A673 (cell line): Measurements from ENCODE around the gene ULBP3. TPM values are rescaled to one million over a fixed set of nuclear protein-coding genes. Genes with fewer than 3 reads are reported as not detected.

Source experiments
- BruUV-seq: library from RNA; stranded (reverse); fragments of 400-500 nt; replicated peaks from 2 replicates; lab custom pipeline; 2021; lab: Mats Ljungman, UMichigan
- CTCF ChIA-PET: fragments of 300-600 bp; sonication (Branson Sonifier 250); formaldehyde crosslinking; loops from one replicate; lab custom pipeline; 2022; ENCODE audit warnings: antibody characterized with exemption; lab: Charles Lee
- POLR2A ChIA-PET: fragments of 300-600 bp; sonication (Branson Sonifier 250); formaldehyde crosslinking; loops from one replicate; lab custom pipeline; 2022; ENCODE audit warnings: antibody characterized with exemption; ENCODE audit not compliant: low non-redundant PET; lab: Charles Lee
- DNase-seq: peaks from one replicate; pipeline ENCODE4 v3.0.0-alpha.2; 2015; ENCODE audit warnings: low spot score
- H3K27ac ChIP-seq: fragments of 200-600 bp; sonication (generic); 2 replicates; pipeline ENCODE4 v1.5.1; 2016; ENCODE audit warnings: mixed run types, low read depth, mild to moderate bottlenecking, mixed read lengths, antibody characterized with exemption, low read length; ENCODE audit not compliant: poor library complexity, severe bottlenecking
- H3K27me3 ChIP-seq: fragments of 200-600 bp; sonication (generic); replicated peaks from 2 replicates; pipeline ENCODE4 v1.6.1; 2017; ENCODE audit warnings: mixed run types, low read depth, mild to moderate bottlenecking, mixed read lengths, antibody characterized with exemption, low read length; ENCODE audit not compliant: insufficient read depth, poor library complexity
- H3K36me3 ChIP-seq: fragments of 200-600 bp; sonication (generic); 2 replicates; pipeline ENCODE4 v1.6.1; 2016; ENCODE audit warnings: mixed run types, mild to moderate bottlenecking, mixed read lengths, antibody characterized with exemption, low read length; ENCODE audit not compliant: insufficient read depth, poor library complexity, severe bottlenecking
- H3K4me1 ChIP-seq: fragments of 200-600 bp; sonication (generic); 2 replicates; pipeline ENCODE4 v1.6.1; 2017; ENCODE audit warnings: mixed run types, mild to moderate bottlenecking, mixed read lengths, antibody characterized with exemption, low read length; ENCODE audit not compliant: insufficient read depth, poor library complexity, severe bottlenecking
- H3K4me3 ChIP-seq: fragments of 200-600 bp; sonication (generic); 2 replicates; pipeline ENCODE4 v1.5.1; 2016; ENCODE audit warnings: low read depth, mixed run types, mild to moderate bottlenecking, mixed read lengths, low read length; ENCODE audit not compliant: poor library complexity, severe bottlenecking
- H3K9me3 ChIP-seq: fragments of 200-600 bp; sonication (generic); 2 replicates; pipeline ENCODE4 v1.6.1; 2016; ENCODE audit warnings: mixed run types, low read depth, mild to moderate bottlenecking, mixed read lengths, antibody characterized with exemption, low read length; ENCODE audit not compliant: poor library complexity, severe bottlenecking
- CTCF ChIP-seq: fragments of 300-800, 200-600 bp; sonication (generic); conservative IDR thresholded peaks from 2 replicates; pipeline ENCODE4 v1.5.1; 2017; ENCODE audit warnings: low read depth, mild to moderate bottlenecking, antibody characterized with exemption, low read length, moderate library complexity, mixed read lengths
- EZH2 ChIP-seq: fragments of 200-600 bp; sonication (generic); IDR thresholded peaks from 2 replicates; pipeline ENCODE4 v1.6.1; 2017; ENCODE audit warnings: borderline replicate concordance, low read depth, mild to moderate bottlenecking, mixed read lengths, antibody characterized with exemption, low read length; ENCODE audit not compliant: poor library complexity, severe bottlenecking
- intact Hi-C: fragments of 100-400 bp; cut with micrococcal nuclease; formaldehyde crosslinking; loops from one replicate; pipeline ENCODE4 v1.10.0; 2022; ENCODE audit not compliant: unreplicated experiment
- total RNA-seq: library from RNA; stranded (reverse); gene quantifications from 2 replicates; pipeline ENCODE4 v1.2.3, GENCODE V29; 2021

The ULBP3 gene
- total RNA-seq, 1 experiment from 2014 or later, result 1.6 TPM

DNA sequence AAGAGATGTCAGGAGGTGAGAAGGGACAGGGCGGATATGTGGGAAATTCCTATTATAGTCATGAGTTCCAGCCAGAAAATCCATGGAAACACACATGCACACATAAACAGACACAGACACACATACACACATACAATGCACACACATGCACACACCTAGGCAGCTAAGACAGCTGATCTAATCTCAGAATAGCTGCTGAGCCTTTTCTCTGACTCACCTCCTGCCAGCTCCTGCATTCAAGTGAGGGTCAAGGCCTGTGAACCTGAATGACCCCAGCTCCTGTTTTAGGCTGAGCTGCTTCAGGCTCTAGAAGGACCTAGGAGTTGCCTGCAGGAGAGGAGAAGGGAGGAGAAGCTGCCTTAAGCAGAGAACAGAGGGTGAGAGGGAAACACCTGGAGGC, 22.0 kb downstream of the ULBP3 start:
- POLR2A ChIA-PET, result no interaction called here
- Histone ChIP-seq H3K4me1 (no peaks in the 10 kb centered on the region), H3K27ac (no peak overlapping the region), H3K27me3 (peaks cover 18% of the 10 kb centered on the region), H3K9me3 (no peaks in the 10 kb centered on the region), H3K4me3 (no peak overlapping the region), H3K36me3 (no peaks in the 10 kb centered on the region)
- CTCF ChIA-PET, result no interaction called here
- no TSS peak for BruUV-seq
- intact Hi-C loops, result no loop called here
- no peak for TF ChIP-seq CTCF
- TF ChIP-seq EZH2, result no peak
- DNase-seq, result no peak

- DNase-seq, result no peak
- TF ChIP-seq EZH2, result no peak
- TF ChIP-seq CTCF, result no peak
- no peaks in the 10 kb centered on the region for H3K4me1 ChIP-seq
- intact Hi-C loops, result no loop called here
- POLR2A ChIA-PET, result no interaction called here
- no peak overlapping the region for H3K4me3 ChIP-seq
- no peaks in the 10 kb centered on the region for H3K9me3 ChIP-seq
- no TSS peak for BruUV-seq
- H3K36me3 ChIP-seq, result no peaks in the 10 kb centered on the region
- H3K27ac ChIP-seq, result no peak overlapping the region
- H3K27me3 ChIP-seq, result peaks cover 30% of the 10 kb centered on the region
- CTCF ChIA-PET, result no interaction called here
Observed at GRCh38 chr6:150044621-150045145, 24.2 kb downstream of the ULBP3 start.

DNA sequence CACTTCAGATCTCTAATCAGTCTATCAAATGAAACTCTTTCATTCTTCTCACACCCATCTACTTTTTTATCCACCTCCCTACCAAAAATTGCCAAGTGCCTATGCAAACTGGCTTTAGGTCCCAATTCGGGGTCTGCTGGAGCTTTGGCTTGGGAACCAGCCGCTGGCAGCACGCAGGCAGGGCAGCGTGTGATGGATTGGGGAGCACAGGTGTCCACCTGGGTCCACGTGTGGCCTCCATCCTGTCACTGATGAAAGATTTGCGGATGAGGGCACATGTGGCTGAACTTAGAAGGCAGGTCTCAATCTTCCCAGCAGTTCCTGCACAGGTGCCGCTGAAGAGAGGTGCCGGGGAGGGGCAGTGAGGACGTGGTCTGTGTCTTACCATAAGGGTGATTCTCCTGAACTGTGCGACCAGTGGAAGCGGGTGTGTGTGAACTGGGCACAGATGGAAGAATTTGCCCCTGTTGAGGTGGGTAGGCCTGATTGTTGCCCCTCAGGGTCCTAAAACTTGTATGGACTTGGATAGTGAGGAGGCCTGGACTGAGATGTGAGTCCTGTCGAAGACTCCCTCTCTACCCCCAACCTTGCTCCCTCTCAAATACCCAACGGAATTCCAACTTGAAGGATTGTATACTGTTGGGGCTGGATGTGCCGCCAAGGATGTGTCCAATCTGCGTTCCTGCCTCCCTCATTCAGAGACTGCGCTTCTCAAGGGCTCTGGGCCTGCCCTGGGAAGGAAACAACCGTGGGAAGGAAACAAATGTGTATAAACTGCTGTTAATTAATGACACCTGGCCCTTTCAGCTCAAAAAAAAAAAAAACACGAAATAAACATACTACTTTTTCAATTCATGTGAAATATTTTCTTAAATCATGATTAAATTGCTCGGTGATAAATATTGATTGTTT, 25.2 kb downstream of the ULBP3 start:
- intact Hi-C loops, result no loop called here
- Histone ChIP-seq H3K4me1 (no peaks in the 10 kb centered on the region), H3K36me3 (no peaks in the 10 kb centered on the region), H3K4me3 (no peak overlapping the region), H3K27ac (no peak overlapping the region), H3K27me3 (peaks cover 39% of the 10 kb centered on the region), H3K9me3 (no peaks in the 10 kb centered on the region)
- TF ChIP-seq EZH2 (no peak), CTCF (no peak)
- no peak for DNase-seq
- no TSS peak for BruUV-seq
- CTCF ChIA-PET, result no interaction called here
- POLR2A ChIA-PET, result no interaction called here
